ENCODE measurements around the gene ZIC5. TPM values are rescaled to one million over a fixed set of nuclear protein-coding genes. Genes with fewer than 3 reads are reported as not detected.

The ZIC5 gene
- total and polyA plus RNA-seq, 2 donors (not counting 1 experiment from before 2014, with no cell fraction given) = not detected

DNA sequence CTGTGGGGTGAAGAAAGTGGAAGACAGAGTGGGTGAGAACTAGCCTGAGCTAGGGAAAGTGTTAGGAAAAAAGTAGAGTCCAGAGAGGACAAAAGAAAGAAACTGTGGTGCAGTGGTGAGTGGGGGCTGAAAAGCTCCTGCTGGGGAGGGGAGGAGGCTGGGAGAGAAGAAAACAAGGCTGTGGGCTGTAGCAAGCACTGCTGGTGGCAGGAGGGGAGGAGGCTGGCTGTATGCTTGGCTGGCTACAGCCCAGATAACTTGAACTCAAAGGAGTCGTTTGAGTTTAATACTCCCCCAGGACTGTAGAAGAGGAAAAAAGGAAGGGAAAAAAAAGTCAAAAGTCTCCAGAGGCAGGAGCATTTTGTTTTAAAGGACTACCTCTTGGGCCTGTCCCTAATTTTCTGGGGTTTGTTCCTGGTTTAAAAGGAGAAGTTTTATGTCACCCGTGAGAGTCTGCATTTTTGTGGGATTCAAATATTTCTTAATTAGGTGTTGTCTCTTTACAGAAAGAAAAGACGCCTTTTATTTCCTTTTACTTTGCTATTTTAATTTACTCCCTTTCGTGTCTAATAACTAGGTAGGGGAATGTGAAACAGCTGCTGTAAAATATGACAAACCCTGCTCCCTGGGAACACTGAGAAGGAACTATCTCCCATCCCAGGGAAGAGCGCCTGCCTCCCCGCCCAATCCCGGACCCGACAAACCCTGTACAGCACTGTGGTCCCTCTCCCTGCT is 21.7 kb downstream of the ZIC5 start:
- Histone ChIP-seq H3K36me3 (ENCODE audit: control insufficient read depth, insufficient read depth, low read length) (no peaks in the 10 kb centered on the region), H3K9ac (ENCODE audit: insufficient read depth, low read length) (no peak overlapping the region), H3K4me2 (ENCODE audit: extremely low read depth, insufficient read depth, low read length) (no peak overlapping the region), H3K4me1 (ENCODE audit: control insufficient read depth, extremely low read depth, insufficient read depth, low read length) (no peaks in the 10 kb centered on the region), H3K79me2 (ENCODE audit: control insufficient read depth, insufficient read depth, low read length) (no peaks in the 10 kb centered on the region), H2AFZ (ENCODE audit: low read length) (no peak overlapping the region), H3K4me3 (replicated peaks in 1 of 4; ENCODE audit: control extremely low read depth in 1 of 4, insufficient read depth in 1 of 4, low read depth in 3 of 4, low read length in 4 of 4) (no peak overlapping the region), H3K27me3 (ENCODE audit: control insufficient read depth, insufficient read depth, low read length) (peaks cover 14% of the 10 kb centered on the region), H3K27ac (ENCODE audit: insufficient read depth, low read length) (no peak overlapping the region), H3K9me3 (ENCODE audit: control insufficient read depth, insufficient read depth, low read depth, low read length) (no peaks in the 10 kb centered on the region), H4K20me1 (ENCODE audit: control insufficient read depth, extremely low read depth, insufficient read depth, low read length) (no peaks in the 10 kb centered on the region)
- DNase-seq (ENCODE audit: low read depth in 2 of 2) = no peak
- TF ChIP-seq, protein P1, sequence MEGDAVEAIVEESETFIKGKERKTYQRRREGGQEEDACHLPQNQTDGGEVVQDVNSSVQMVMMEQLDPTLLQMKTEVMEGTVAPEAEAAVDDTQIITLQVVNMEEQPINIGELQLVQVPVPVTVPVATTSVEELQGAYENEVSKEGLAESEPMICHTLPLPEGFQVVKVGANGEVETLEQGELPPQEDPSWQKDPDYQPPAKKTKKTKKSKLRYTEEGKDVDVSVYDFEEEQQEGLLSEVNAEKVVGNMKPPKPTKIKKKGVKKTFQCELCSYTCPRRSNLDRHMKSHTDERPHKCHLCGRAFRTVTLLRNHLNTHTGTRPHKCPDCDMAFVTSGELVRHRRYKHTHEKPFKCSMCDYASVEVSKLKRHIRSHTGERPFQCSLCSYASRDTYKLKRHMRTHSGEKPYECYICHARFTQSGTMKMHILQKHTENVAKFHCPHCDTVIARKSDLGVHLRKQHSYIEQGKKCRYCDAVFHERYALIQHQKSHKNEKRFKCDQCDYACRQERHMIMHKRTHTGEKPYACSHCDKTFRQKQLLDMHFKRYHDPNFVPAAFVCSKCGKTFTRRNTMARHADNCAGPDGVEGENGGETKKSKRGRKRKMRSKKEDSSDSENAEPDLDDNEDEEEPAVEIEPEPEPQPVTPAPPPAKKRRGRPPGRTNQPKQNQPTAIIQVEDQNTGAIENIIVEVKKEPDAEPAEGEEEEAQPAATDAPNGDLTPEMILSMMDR (conservative IDR thresholded peaks at IDR 0.05 in 1 of 2, IDR thresholded peaks at IDR 0.05 in 1 of 2; ENCODE audit: low read depth in 1 of 2, low read length in 2 of 2) = no peak
- TF ChIP-seq EZH2 (IDR thresholded peaks at IDR 0.05; ENCODE audit: low read length, missing control alignments) = no peak

DNA sequence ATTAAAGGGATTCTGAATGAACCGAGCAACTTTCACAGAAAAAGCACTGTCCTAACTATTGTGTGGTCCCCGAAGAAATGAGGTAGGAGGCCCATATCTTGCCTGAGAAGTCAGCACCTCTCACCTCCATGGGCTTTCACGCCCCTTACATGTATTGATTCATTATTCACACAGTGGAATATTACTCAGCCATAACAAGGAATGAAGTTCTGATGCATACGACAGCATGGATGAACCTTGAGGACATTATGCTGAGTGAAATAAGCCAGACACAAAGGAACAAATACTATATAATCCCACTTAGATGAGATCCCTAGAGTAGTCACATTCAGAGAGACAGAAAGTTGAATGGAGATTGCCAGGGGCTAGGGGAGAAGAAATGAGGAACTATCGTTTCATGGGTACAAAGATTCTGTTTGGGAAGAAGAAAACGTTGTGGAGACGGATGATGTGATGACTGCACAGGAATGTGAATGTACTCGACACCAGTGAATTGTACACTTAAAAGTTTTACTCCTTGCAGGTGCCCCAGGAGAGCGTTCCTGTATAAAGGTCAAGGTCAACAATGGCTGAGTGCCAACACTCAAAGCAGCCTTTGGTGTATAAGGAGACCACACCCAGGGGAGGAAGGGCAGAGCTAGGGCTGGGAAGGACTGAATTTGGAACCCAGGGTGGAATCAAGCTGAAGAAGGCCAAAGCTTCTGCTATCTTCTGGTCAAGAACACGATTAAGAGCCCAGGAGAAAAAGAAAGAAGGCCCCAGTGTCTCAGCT is 22.5 kb downstream of the ZIC5 start:
- H3K27me3 ChIP-seq (ENCODE audit: control insufficient read depth, insufficient read depth, low read length) = peaks cover 11% of the 10 kb centered on the region

GRCh38 chr13:99948411-99948810 is 23.2 kb downstream of the ZIC5 start:
- Histone ChIP-seq H3K4me3 (replicated peaks in 1 of 4; ENCODE audit: control extremely low read depth in 1 of 4, insufficient read depth in 1 of 4, low read depth in 3 of 4, low read length in 4 of 4) (no peak overlapping the region), H3K9ac (ENCODE audit: insufficient read depth, low read length) (no peak overlapping the region), H3K27ac (ENCODE audit: insufficient read depth, low read length) (no peak overlapping the region), H3K4me2 (ENCODE audit: extremely low read depth, insufficient read depth, low read length) (no peak overlapping the region), H3K27me3 (ENCODE audit: control insufficient read depth, insufficient read depth, low read length) (peaks cover 11% of the 10 kb centered on the region), H3K9me3 (ENCODE audit: control insufficient read depth, insufficient read depth, low read depth, low read length) (no peaks in the 10 kb centered on the region), H4K20me1 (ENCODE audit: control insufficient read depth, extremely low read depth, insufficient read depth, low read length) (no peaks in the 10 kb centered on the region), H2AFZ (ENCODE audit: low read length) (no peak overlapping the region), H3K79me2 (ENCODE audit: control insufficient read depth, insufficient read depth, low read length) (no peaks in the 10 kb centered on the region), H3K36me3 (ENCODE audit: control insufficient read depth, insufficient read depth, low read length) (no peaks in the 10 kb centered on the region), H3K4me1 (ENCODE audit: control insufficient read depth, extremely low read depth, insufficient read depth, low read length) (no peaks in the 10 kb centered on the region)
- TF ChIP-seq, protein P1 (conservative IDR thresholded peaks at IDR 0.05 in 1 of 2, IDR thresholded peaks at IDR 0.05 in 1 of 2; ENCODE audit: low read depth in 1 of 2, low read length in 2 of 2) = no peak
- TF ChIP-seq EZH2 (IDR thresholded peaks at IDR 0.05; ENCODE audit: low read length, missing control alignments) = no peak
- DNase-seq (ENCODE audit: low read depth in 2 of 2) = no peak

More for the DNA sequence above, 22.5 kb downstream of the ZIC5 start:
- no peaks in the 10 kb centered on the region for H3K4me1 ChIP-seq (ENCODE audit: control insufficient read depth, extremely low read depth, insufficient read depth, low read length)
- H3K79me2 ChIP-seq (ENCODE audit: control insufficient read depth, insufficient read depth, low read length) = no peaks in the 10 kb centered on the region
- H2AFZ ChIP-seq (ENCODE audit: low read length) = no peak overlapping the region
- no peak for DNase-seq (ENCODE audit: low read depth in 2 of 2)
- H3K4me3 ChIP-seq (replicated peaks in 1 of 4; ENCODE audit: control extremely low read depth in 1 of 4, insufficient read depth in 1 of 4, low read depth in 3 of 4, low read length in 4 of 4) = no peak overlapping the region
- no peaks in the 10 kb centered on the region for H3K36me3 ChIP-seq (ENCODE audit: control insufficient read depth, insufficient read depth, low read length)
- no peaks in the 10 kb centered on the region for H3K9me3 ChIP-seq (ENCODE audit: control insufficient read depth, insufficient read depth, low read depth, low read length)
- H3K4me2 ChIP-seq (ENCODE audit: extremely low read depth, insufficient read depth, low read length) = no peak overlapping the region
- H4K20me1 ChIP-seq (ENCODE audit: control insufficient read depth, extremely low read depth, insufficient read depth, low read length) = no peaks in the 10 kb centered on the region
- TF ChIP-seq EZH2 (IDR thresholded peaks at IDR 0.05; ENCODE audit: low read length, missing control alignments) = no peak
- TF ChIP-seq, protein P1 (conservative IDR thresholded peaks at IDR 0.05 in 1 of 2, IDR thresholded peaks at IDR 0.05 in 1 of 2; ENCODE audit: low read depth in 1 of 2, low read length in 2 of 2) = no peak
- H3K27ac ChIP-seq (ENCODE audit: insufficient read depth, low read length) = no peak overlapping the region
- H3K9ac ChIP-seq (ENCODE audit: insufficient read depth, low read length) = no peak overlapping the region
